Loucy (cell line): ENCODE results near the gene ZNF629.

Experiments used
- EZH2phosphoT487 ChIP-seq: fragments of 200-600 bp; IDR thresholded peaks from 2 replicates; pipeline ENCODE4 v1.6.1; 2018; ENCODE audit warnings: antibody characterized with exemption, mild to moderate bottlenecking, moderate library complexity, borderline replicate concordance
- TF ChIP-seq, protein P1 (sequence below): fragments of 200-600 bp; sonication (generic); conservative IDR thresholded peaks from 2 replicates; pipeline ENCODE4 v1.5.1; 2014; ENCODE audit warnings: mild to moderate bottlenecking, antibody characterized with exemption, low read length

DNA sequence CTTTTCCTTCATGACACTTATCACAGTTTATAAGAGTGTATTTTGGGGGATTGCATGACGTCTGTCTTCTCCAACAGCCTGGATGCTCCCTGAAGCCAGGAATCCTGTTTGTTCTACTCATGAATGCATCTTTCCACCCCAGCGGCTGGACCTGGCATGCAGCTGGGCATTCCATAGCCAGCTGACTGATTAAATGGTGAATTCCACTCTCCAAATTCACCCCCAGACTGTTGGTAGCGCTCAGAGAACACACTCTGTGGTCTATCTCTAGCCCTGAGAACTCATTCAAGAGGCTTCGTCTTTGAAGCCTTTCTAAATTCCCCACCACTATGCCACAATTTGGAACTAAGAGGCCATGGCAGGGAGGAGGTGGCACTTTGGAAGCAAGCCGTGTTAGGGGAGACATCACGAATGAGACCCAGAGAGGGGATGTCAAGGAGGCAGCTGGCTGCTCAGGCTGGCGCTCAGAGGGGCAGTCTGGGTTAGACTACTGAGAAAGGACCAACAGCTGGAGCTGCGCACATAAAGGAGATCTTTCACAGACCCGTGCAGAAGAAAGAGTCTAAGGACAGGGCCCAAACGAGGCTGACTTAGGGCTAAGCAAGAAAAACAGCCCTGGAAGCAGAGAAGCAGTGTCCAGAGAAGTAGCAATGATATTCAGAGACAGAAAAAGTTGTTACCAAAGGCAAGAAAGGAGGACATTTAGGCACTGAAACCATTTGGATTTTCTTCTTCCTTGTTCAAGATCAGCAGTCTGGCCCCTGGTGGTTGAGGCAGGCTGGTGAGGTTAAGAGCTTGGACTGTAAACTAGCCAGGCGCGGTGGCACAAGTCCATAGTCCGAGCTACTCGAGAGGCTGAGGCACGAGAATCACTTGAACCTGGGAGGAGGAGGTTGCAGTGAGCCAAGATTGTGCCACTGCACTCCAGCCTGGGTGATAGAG lies 42.4 kb upstream of the ZNF629 start:
- TF ChIP-seq, protein P1, sequence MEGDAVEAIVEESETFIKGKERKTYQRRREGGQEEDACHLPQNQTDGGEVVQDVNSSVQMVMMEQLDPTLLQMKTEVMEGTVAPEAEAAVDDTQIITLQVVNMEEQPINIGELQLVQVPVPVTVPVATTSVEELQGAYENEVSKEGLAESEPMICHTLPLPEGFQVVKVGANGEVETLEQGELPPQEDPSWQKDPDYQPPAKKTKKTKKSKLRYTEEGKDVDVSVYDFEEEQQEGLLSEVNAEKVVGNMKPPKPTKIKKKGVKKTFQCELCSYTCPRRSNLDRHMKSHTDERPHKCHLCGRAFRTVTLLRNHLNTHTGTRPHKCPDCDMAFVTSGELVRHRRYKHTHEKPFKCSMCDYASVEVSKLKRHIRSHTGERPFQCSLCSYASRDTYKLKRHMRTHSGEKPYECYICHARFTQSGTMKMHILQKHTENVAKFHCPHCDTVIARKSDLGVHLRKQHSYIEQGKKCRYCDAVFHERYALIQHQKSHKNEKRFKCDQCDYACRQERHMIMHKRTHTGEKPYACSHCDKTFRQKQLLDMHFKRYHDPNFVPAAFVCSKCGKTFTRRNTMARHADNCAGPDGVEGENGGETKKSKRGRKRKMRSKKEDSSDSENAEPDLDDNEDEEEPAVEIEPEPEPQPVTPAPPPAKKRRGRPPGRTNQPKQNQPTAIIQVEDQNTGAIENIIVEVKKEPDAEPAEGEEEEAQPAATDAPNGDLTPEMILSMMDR: 0 out of 2 replicates have a peak, but pooled peaks have one; percentile 8
- TF ChIP-seq EZH2phosphoT487: no peak
